ENCODE results near the gene RHOU. TPM values are rescaled to one million over a fixed set of nuclear protein-coding genes. Genes with fewer than 3 reads are reported as not detected.

The RHOU gene
- total RNA-seq, 4 donors from 2014 or later, result 13.1 to 41.2 (median 26.6) TPM

DNA sequence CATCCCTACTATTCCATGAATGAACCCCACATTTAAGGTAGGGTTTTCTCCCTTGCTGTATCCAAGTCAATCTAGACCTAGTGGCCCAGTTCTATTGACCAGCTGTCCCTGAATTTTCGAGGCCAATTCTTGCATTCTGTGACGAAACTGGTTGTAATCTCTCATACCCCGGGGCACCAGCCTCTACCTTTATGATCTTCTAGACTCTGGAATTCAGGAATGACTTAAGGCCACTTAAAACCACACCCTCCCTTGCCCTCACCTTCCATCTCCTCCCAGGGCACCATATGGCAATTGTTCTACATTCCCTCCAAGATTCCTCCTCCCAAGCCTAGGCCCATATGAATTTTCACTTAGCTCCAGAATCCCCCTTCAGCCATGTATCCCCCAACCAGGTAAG lies 48.9 kb downstream of the RHOU start:
- intact Hi-C loops (cut with DNase I; ENCODE audit: low total_unique reads), result no loop called here
- Histone ChIP-seq H3K4me1 (no peaks in the 10 kb centered on the region), H3K4me3 (no peak overlapping the region), H3K9me3 (no peaks in the 10 kb centered on the region), H3K27me3 (no peaks in the 10 kb centered on the region), H3K27ac (no peak overlapping the region), H3K36me3 (no peaks in the 10 kb centered on the region)
- TF ChIP-seq POLR2A (IDR thresholded peaks at IDR 0.05), result no peak
- DNase-seq, result no peak

DNA sequence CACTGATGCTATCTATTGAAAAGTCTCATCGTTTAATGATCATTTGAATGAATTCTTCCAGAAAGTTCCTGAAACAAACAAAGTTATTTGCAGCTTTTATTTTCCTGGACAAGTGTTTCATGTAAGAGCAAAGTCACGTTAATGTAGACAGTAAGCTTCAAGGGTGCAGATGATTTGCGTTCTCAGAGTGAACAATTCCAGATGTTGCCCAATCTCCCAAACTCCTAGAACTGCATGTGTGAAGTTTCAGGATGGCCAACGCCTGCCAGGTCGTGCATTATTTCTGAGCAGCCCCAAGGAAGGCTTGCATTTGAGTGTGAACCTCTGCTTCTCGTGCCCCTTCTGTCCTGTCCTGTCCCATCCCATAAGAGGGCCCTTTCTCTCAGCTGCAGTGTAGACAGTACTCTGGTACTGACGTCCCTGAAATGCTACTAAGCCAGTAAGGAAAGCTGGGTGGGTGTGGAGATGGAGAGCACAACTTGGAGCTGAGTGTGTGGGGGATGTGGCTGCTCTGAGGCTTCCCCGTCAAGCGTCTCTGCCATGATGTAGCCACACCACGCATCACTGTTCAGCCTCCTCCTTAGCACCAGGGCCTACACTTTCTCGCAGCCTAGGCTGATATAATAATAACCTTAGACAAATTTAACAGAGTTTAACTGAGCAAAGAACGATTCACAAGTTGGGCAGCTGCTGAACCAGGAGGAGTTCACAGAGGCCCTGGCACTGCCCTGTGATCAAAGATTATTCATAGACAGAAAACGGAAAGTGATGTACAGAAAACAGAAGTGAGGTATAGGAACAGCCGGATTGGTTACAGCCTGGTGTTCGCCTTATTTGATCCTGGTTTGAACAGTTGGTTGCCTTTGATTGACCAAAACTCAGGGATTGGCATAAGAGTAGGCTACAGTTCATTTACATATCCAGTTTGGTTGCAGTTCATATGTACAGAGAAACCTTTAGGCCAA lies 50.4 kb downstream of the RHOU start:
- Histone ChIP-seq H3K4me3 (no peak overlapping the region), H3K27ac (no peak overlapping the region), H3K36me3 (no peaks in the 10 kb centered on the region), H3K9me3 (no peaks in the 10 kb centered on the region), H3K4me1 (no peaks in the 10 kb centered on the region), H3K27me3 (no peaks in the 10 kb centered on the region)
- DNase-seq, result no peak
- TF ChIP-seq POLR2A (IDR thresholded peaks at IDR 0.05), result no peak
- TF ChIP-seq, protein P1, sequence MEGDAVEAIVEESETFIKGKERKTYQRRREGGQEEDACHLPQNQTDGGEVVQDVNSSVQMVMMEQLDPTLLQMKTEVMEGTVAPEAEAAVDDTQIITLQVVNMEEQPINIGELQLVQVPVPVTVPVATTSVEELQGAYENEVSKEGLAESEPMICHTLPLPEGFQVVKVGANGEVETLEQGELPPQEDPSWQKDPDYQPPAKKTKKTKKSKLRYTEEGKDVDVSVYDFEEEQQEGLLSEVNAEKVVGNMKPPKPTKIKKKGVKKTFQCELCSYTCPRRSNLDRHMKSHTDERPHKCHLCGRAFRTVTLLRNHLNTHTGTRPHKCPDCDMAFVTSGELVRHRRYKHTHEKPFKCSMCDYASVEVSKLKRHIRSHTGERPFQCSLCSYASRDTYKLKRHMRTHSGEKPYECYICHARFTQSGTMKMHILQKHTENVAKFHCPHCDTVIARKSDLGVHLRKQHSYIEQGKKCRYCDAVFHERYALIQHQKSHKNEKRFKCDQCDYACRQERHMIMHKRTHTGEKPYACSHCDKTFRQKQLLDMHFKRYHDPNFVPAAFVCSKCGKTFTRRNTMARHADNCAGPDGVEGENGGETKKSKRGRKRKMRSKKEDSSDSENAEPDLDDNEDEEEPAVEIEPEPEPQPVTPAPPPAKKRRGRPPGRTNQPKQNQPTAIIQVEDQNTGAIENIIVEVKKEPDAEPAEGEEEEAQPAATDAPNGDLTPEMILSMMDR (IDR thresholded peaks at IDR 0.05), result no peak
- intact Hi-C loops (cut with DNase I; ENCODE audit: low total_unique reads), result no loop called here

DNA sequence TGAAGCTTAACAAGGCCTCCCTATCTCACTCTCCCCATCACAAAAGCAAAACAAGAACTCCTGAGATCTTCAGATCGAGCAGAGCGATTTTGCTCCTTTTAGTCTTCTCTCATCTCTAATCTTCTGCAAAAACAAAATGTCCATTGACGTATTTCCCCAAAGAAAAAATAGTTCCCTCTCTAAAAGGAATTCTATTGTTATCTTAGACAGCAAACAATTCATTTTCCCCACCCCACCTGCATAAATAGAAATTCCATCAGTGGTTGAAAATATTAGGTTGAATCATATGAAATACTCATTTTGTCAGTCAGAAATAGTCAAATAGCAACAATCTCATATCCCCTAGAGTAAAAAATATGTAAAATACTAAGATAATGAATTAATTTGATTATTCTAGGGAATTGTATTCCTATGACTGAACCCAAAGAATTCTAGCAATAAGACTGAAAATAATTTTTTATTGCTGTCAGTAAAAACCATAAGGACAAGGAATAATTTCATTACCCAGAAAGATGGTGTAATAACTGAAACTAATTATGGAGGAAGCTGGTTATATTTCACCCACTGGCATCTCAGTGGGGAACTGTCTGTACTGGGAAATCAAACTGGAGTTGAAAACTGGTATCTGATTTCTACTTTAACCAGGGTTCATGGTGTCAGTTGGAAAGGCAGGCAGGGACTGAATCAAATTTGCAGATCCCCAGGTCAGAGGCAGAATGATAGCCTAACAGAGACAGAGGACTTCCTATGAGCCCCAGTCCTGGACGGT lies 51.3 kb downstream of the RHOU start:
- Histone ChIP-seq H3K4me1 (no peaks in the 10 kb centered on the region), H3K4me3 (no peak overlapping the region), H3K36me3 (no peaks in the 10 kb centered on the region), H3K9me3 (no peaks in the 10 kb centered on the region), H3K27ac (no peak overlapping the region), H3K27me3 (no peaks in the 10 kb centered on the region)
- no peak for TF ChIP-seq POLR2A (IDR thresholded peaks at IDR 0.05)
- TF ChIP-seq, protein P1 (IDR thresholded peaks at IDR 0.05), result no peak
- intact Hi-C loops (cut with DNase I; ENCODE audit: low total_unique reads), result no loop called here
- no peak for DNase-seq

DNA sequence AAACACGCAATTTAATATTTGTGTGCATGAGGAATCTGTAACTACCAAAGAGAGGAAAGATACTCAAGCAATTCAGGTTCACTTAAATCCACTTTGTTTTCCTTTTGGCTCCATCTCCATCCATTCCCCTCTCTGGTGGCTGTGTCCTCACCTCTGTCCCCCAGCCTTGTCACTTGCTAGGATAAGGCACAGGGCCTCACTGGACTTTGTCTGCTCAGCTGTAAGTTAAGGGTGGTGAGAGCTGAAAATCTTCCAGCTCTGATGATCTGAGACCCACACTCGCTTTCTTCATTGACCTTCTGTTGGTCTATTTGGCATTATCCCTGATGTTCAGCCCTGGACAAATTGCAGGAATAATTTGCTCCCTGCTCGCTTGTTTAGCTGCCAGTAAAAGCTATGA lies 56.5 kb downstream of the RHOU start:
- no peaks in the 10 kb centered on the region for H3K27me3 ChIP-seq
- intact Hi-C loops (cut with DNase I; ENCODE audit: low total_unique reads), result no loop called here
- H3K4me1 ChIP-seq, result no peaks in the 10 kb centered on the region
- no peak for DNase-seq
- H3K9me3 ChIP-seq, result no peaks in the 10 kb centered on the region
- no peak for TF ChIP-seq POLR2A (IDR thresholded peaks at IDR 0.05)
- TF ChIP-seq, protein P1 (IDR thresholded peaks at IDR 0.05), result no peak
- no peak overlapping the region for H3K27ac ChIP-seq
- H3K36me3 ChIP-seq, result no peaks in the 10 kb centered on the region
- H3K4me3 ChIP-seq, result no peak overlapping the region

DNA sequence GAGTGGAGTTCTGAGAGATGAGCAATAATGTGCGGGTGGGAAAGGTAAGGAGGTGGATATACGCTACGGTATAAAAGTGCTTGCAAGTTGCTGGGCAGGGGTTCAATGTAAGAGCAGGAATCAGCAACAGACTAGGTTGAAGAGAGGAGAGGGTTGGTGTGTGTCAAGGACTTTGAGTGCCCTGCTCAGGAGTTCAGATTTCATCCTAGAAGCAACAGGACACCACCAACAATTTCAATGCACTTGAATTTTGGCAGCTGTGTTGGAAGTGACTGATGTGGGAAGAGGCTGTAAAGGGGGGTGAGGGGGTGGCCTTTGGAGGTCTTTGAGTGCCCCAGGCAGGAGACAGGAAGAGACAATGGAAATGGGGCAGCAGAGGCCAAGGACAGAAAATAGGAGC lies 57.3 kb downstream of the RHOU start:
- H3K4me1 ChIP-seq, result no peaks in the 10 kb centered on the region
- no peak for DNase-seq
- H3K27me3 ChIP-seq, result no peaks in the 10 kb centered on the region
- no peak overlapping the region for H3K27ac ChIP-seq
- intact Hi-C loops (cut with DNase I; ENCODE audit: low total_unique reads), result no loop called here
- no peak overlapping the region for H3K4me3 ChIP-seq
- H3K9me3 ChIP-seq, result no peaks in the 10 kb centered on the region
- TF ChIP-seq POLR2A (IDR thresholded peaks at IDR 0.05), result no peak
- TF ChIP-seq, protein P1 (IDR thresholded peaks at IDR 0.05), result no peak
- no peaks in the 10 kb centered on the region for H3K36me3 ChIP-seq
